C1 segment of cervical spinal cord (tissue), 14 donors: ENCODE measurements around the gene CEP83.
A peak's percentile ranks its signal among the peaks of the same experiment; 100 is the strongest.
"Not testable (repeated sequence)": the region's sequence is repeated elsewhere in the genome, so short reads cannot be mapped to it uniquely, and the experiment has no call there.

Source experiments
- DNase-seq, 14 donors: peaks; one replicate each; lab custom pipeline; 2025; lab: John Stamatoyannopoulos, UW

Gene CEP83, protein sequence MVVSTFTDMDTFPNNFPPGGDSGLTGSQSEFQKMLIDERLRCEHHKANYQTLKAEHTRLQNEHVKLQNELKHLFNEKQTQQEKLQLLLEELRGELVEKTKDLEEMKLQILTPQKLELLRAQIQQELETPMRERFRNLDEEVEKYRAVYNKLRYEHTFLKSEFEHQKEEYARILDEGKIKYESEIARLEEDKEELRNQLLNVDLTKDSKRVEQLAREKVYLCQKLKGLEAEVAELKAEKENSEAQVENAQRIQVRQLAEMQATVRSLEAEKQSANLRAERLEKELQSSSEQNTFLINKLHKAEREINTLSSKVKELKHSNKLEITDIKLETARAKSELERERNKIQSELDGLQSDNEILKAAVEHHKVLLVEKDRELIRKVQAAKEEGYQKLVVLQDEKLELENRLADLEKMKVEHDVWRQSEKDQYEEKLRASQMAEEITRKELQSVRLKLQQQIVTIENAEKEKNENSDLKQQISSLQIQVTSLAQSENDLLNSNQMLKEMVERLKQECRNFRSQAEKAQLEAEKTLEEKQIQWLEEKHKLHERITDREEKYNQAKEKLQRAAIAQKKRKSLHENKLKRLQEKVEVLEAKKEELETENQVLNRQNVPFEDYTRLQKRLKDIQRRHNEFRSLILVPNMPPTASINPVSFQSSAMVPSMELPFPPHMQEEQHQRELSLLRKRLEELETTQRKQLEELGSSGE

DNA sequence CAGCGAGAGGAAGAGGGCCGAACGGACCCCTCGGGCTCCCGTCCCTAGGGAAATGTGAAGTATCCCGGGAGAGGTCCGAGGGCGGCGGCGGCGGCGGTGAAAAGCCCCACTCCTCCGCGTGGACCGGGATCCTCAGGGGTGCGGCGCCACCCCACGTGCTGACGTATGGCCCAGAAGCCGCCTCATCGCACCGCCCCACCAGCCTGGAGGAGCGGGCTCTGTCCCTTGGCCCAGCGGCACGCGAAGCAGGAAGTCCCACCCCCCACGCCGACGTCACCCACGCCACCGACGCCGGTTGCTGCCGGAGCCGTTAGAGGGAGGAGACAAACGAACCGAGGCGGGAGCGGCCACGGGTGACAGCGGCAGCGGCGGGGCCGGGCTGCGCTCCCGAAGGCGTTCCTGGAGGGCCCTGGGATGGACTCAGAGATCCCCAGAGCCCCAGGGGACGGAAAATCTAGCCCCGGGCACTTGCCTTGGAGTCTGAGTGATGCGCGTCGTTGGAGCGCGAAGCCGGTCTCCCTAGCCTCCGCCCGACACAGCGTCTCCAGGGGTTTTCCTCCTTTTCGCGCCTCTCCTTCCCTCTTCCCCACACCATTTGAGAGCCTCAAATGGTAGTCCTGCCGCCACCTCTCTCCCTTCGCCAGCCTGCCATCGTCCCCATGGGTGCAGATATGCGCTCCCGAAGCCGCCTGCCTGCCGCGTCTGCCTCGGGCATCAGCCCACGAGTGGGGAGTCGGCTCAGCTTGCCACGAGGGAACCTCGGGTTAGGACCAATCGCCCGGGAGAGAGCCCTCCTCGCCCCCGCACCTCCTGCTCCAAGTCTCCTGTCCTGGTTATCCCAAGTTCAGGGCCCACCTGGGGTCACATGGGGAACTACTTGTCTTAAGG is at the start of gene CEP83:
TSS of gene CEP83 (minus strand) at position 140 of the 888 bp plus-strand sequence. CDS start 47,377 bp downstream, outside the sequence.
- peak; percentile 59 to 96 (median 92) for DNase-seq

DNA sequence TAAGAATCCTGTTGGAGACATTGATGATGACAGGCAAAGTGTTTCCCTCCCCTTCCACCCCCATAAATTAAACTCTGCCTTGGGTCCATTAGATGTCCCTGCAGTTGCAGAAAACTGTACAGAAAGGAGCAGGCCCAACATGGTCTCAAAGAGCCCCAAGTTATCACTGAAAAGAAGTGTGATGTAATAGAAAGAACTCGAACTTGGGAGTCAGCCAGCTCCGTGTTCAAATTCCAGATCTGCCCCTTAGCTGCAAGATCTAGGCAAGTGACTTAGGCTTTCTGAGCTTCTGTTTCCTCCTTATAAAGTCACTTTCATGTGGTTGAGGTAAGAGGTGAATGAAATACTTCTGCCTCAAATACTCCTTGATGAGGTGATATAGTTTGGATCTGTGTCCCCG is 49.6 kb upstream of the CEP83 start:
- no peak for DNase-seq

DNA sequence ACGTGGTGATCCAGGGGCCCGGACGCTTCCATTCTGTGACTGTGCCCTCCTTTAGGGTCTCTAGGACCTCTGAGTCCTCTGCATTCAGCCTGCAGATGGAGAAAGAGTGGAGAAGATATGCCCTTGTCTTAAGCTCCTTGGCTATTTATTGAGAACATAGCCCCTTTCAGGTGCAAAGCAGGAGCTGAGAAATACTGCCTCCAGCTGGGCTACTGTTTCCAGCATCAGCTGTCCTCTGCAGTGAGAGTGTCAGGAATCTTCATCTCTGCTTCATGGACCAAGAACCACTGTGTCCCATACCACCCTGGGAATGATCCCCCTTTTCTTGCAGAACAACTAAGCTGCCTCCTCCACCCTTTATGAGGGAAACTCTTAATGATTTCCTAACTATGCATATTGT is 47.8 kb upstream of the CEP83 start:
- no peak for DNase-seq

DNA sequence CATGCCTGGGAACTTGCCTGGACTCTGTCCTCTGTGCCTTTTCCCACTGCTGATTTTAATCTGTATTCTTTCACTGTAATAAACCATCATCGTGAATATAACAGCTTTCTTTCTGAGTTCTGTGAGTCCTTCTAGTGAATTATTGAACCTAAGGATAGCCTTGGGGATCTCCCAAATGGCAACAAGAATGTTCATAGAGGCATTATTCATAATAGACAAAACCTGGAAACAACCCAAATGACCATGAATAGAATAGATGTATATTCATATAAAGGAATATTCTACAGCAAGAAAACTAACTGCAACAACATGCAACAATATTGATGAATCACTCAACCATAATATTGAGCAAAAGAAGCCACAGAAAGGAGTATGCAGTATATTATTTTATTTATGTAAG is 44.7 kb upstream of the CEP83 start:
- DNase-seq, result no peak

DNA sequence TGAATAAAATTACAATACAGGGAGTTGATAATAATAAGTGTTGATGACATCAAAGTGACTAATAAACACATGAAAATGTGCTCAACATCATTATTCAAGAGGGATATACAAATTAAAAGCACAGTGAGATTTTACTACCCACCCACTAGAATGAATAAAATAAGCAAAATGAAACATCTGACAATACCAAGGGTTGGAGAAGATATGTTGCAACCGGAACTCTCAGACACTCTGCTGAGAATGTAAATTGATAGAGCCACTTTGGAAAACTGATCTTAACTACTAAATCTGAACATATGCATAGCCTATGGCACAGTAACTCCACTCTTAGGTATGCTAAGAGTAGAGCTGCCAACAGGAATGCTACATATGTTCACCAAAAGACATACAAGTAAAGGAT is 44.0 kb upstream of the CEP83 start:
- DNase-seq, result no peak

DNA sequence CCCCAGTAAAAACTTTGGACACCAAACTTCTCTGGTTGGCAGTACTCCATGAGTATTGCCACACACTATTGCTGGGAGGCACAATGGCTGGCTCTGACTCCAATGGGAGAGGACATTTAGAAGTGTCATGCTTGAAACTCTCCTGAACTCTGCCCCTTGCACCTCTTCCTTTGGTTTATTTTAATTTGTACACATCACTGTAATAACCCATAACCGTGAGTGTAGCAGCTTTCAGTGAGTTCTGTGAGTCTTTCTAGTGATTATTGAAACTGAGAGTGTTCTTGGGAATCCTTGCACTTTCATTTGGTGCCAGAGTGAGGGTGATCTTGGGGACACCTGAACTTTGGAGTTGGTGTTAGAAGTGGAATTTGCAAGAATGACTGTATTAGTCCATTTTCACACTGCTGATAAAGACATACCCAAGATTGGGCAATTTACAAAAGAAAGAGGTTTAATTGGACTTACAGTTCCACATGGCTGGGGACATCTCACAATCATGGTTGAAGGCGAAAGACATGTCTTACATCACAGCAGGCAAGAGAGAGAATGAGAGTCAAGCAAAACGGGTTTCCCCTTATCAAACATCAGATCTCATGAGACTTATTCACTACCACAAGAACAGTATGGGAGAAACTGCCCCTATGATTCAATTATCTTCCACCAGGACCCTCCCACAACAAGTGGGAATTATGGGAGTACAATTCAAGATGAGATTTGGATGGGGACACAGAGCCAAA is 41.3 kb upstream of the CEP83 start:
- no peak for DNase-seq

DNA sequence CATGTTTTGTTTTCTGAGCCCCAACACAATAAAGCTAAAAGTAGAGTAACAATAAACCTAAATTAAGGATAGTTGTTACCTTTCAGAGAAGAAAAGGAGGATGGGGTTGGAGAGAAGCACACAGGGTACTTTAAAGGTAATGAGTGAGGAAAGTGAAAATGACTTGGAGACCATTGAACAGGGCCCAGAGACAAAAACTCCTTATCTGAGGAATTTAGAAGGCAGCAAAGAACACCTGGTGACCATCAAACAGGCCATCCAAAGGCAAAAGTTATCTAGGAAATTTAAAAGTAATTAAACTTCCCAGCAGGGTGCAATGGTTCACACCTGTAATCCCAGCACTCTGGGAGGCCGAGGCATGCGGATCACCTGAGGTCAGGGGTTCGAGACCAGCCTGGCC is 39.0 kb upstream of the CEP83 start:
- no peak for DNase-seq

DNA sequence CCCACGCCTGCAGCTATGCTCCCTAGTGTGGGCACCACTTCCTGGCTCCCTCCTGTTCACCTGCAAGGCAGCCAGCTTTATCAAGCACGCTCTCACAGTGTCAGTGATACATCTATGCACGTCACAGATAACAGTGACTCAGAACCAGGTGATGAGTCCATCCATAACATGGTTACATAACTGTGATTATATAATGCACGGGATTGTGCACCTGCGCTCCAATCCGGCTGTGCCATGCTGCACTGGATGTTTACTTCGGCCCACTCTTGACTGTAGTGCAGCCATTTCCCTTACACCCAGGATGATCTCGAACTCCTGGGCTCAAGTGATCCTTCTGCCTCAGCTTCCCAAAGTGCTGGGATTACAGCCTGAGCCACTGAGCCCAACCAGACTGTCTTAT is 38.4 kb upstream of the CEP83 start:
- DNase-seq, result no peak

DNA sequence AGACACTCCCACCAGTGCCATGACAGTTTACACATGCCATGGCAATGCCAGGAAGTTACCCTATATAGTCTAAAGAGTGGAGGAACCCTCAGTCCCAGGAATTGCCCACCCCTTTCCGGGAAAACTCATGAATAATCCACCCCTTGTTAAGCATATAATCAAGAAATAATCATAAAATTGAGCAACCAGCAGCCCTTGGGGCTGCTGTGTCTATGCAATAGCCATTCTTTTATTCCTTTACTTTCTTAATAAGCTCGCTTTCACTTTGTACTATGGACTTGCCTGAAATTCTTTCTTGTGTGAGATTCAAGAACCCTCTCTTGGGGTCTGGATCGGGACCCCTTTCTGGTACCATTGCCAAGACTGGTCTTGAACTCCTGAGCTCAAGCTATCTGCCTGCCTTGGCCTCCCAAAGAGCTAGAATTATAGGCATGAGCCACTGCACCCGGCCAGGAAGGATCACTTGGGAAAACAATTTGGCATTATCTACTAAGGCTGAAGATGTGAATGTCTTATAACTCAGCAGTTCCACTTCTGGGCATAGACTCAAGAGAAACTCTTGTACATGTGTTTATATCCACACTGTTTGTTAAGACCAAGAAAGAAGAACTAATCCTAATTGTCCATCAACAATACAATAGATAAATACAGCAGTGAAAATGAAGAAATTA is 35.9 kb upstream of the CEP83 start:
- no peak for DNase-seq

DNA sequence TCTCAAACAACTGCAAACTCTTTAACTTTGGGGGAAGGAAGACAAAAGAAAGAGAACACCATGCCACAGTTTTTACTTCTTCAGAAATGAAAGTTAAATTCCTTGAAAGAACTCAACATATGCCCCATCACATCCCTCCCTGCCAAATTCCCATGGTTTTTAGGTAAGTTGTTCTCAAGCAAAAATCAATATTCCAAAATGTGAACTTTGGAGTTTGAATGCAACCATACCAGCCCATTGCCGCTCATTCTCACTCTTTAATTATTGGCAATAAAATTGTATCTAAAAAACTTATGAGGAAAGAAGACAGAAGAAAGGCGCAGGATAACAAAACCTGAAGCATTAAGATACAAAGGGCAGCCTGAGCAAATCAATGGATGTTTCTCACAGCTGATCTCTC is 31.8 kb upstream of the CEP83 start:
- no peak for DNase-seq

DNA sequence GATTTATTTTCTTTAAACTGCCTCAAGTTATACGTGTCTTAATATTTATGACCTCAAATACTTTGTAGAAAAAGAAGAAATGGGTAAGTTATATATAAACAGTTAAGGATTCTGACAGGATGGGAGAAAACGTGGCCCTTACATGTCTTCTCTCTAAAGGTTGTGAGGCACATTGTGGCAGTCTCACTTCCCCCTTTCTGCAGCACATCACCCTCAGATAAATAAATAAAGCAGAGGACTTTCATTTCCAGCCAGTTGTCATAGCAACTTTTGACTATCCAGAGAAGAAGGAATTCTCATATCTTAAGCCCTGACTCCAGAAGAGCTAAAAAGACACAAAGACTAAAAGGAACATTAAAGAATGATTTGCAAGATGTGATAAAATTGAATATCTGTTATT is 28.8 kb upstream of the CEP83 start:
- DNase-seq, result no peak

DNA sequence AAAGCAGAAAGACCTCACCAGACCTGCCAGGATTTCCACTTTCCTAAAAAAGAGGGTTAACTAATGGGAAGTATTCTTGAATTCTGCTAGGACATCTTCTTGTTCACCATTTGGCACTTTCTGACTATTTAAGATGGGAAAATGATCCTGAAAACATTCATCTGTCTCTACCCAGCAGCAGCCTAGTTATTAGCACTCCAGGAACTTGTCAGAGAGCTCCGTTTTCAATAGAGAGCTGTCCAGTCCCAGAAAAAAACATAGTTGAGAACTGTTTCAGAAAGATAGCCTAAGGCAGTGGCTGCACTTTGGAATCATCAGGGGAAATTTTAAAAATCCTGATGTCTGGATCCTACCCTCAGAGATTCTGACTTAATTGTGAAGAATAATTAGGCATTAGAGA is 22.1 kb upstream of the CEP83 start:
- no peak for DNase-seq

DNA sequence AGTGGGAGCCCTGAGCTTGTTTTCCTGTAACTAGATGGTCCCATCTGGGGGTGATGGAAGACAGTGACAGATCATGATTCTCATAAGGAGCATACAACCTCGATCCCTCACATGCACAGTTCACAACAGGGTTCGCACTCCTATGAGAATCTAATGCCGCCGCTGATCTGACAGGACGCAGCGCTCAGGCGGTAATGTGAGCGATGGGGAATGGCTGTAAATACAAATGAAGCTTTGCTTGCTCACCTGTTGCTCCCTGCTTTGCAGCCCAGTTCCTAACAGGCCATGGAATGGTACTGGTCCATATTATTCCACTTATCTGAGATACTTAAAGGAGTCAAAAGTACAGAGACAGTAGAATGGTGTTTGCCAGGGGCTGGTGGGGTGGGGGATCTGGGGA is 9.9 kb upstream of the CEP83 start:
- DNase-seq, result no peak

DNA sequence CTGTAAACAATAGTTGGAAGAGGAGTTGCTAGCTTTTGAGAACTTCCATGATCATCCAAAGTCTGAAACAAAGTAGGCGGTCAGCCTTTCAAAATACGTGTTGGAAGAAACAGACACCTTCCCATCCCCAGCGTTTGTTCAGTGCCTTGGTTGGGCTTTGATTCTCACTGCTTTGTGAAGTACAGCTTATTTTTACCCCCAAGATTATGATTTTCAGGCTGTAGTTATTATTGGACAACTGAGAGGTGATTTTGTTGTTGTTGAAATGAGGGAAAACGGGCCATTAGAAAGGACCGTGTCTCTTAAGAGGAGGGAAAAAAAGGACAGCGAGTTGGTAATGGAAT is 921 bp upstream of the CEP83 start:
- DNase-seq, result no peak

DNA sequence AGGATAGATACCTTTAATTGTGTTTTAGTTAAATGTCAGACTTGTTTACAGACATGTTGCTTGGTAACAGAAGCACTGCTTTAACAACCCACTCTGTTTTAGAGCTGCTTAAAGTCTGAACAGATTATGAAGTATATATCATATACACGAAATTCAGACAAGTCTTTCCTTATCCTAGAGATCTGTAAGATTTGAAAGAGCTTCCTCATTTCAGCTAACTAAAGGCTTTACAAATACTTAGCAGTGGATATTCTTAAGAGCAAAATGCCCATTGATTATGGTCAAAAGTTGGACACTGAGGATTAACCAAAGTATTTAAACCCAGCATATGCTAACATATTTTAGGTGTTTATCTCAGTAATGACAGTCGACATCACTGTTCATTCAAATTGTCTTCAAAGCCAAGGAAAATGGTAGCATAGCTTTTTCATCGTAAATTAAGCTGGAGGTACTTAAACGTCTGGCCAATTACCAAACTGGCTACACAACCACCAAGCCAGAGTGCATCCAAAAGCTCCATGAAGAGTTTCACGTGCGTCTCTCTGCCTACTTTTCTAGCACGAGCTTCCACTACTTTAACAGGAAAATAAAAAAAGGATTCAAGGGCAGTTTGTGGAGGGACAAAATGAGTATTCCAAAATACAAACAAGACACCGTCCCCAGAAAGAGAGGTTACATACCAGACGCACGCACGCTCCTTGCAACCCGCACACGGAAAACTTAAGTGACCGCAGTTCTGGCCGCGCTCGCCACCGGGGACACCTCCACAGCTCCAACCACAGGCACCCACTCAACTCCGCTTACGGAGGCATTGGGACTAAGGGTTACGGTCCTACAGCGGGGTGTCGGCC is 565 bp downstream of the CEP83 start:
- DNase-seq, result peak in 1 of 14 donors; percentile 28

DNA sequence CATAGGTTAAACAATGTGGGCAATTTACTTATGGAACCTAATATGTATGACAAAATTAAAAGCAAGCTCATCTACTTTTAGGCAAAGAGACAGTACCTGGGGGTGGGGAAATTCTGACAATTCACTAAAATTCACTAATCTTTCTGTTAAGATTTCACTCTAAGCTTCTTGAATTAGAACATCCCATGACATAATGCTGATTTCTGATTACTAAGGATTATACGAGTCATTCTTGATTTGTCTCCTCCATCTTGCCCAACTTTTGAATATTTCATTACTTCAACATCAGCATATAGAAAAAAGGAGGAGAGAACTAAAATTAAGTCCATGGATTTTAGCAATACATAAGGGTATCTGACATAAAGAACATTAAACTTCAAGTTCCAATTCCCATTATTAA is 2.4 kb downstream of the CEP83 start:
- DNase-seq, result no peak

DNA sequence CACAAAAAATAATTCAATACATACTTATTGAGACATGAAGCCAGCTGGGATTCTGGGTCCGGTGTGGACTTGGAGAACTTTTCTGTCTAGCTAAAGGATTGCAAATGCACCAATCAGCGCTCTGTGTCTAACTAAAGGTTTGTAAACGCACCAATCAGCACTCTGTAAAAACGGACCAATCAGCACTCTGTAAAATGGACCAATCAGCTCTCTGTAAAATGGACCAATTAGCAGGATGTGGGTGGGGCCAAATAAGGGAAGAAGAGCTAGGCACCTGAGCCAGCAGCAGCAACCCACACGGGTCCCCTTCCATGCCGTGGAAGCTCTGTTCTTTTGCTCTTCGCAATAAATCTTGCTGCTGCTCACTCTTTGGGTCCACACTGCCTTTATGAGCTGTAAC is 5.3 kb downstream of the CEP83 start:
- DNase-seq, result not testable (repeated sequence)

DNA sequence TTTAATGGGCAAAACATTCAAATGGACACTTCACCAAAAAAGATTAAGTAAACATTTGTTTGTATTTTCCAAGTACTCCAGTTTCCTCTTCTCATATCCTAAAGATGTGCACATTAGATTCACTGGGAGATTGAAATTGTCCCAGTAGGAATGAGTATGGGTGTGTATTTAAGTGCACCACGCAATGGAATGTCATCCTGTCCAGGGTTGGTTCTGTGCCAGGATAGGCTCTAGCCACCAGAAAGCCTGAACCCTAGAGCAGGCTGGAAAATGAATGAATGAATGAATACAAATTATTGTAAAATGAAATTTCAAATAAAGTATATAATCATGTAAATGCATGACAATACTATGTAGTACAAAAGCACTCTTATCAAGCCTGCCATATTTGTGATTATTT is 14.0 kb downstream of the CEP83 start:
- no peak for DNase-seq

DNA sequence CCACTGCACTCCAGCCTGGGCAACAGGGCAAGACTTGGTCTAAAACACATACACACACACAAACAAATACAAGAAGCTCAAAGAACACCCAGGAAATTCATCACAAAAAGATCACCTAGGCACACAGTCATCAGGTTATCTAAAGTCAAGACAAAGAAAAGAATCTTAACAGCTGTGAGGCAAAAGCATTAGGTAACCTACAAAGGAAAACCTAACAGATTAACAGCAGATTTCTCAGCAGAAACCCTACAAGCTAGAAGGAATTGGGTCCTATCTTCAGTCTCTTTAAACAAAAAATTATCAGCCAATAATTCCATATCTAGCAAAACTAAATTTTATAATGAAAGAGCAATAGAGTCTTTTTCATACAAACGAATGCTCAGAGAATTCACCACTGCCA is 22.4 kb downstream of the CEP83 start:
- no peak for DNase-seq

DNA sequence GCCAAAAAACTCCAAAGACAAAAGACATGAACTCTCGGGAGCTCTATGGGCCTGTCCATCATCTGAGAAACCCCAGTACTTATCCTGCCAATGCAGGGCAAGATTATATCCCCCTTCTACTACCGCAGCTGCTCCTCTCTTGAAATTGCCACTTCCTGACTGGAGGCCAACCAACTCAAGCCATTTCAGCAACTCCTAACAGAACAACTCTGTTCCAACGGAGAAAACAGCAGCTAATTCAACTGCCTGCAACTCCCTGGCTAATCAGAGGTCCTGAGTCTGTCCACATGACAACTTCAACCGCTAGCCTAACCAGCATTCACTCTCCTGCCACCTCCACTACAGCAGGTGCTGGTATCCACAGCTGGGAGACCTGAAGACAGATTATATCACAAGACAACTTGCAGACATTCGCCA is 24.1 kb downstream of the CEP83 start:
- peak in 3 of 14 donors; percentile 1 to 3 (median 1) for DNase-seq
